Adrenal gland (tissue), 5 donors: ENCODE results near the gene KIF25.

ENCODE experiments used
- CTCF ChIP-seq, 6 experiments: fragments of 450-650 bp in 4 of 6; fragments of 200-600 bp in 2 of 6; sonication (generic) in 1 of 6; IDR thresholded peaks; 1 replicate in 5 of 6; 2 replicates in 1 of 6; pipeline versions ENCODE4 v1.5.1 to v1.8.0; 2016 to 2021; ENCODE audit warnings: antibody characterized with exemption in 6 of 6, mild to moderate bottlenecking in 2 of 6, moderate library complexity in 1 of 6
- POLR2A ChIP-seq, 2 donors: fragments of 450-650 bp; IDR thresholded peaks; one replicate each; pipeline ENCODE4 v1.6.1; 2017; ENCODE audit warnings: antibody characterized with exemption in 2 of 2, mild to moderate bottlenecking in 2 of 2, moderate library complexity in 1 of 2
- donor health status: DM: no; HTN: no; CAD: no.

GRCh38 chr6:167987396-167988153, 9.9 kb upstream of the KIF25 start:
- TF ChIP-seq CTCF (IDR thresholded peaks at IDR 0.05) (no peak), POLR2A (IDR thresholded peaks at IDR 0.05) (no peak)
